Subcutaneous adipose tissue (tissue), 4 donors: ENCODE measurements around the gene MEOX2. TPM values are rescaled to one million over a fixed set of nuclear protein-coding genes. Genes with fewer than 3 reads are reported as not detected.

ENCODE experiments used
- total RNA-seq, 4 donors: library from RNA; depleted of rRNA; stranded (reverse); fragments of >200 nt; gene quantifications; one replicate each; pipeline ENCODE4 v1.1.0, GENCODE V29; 2016
- TF ChIP-seq, protein P1 (sequence below): fragments of 450-650 bp; IDR thresholded peaks from one replicate; pipeline ENCODE4 v1.5.1; 2016; ENCODE audit warnings: low read depth, mild to moderate bottlenecking, control low read depth, antibody characterized with exemption, moderate library complexity

The MEOX2 gene
- total RNA-seq, 4 donors from 2014 or later, result 10.7 to 38.6 (median 23.1) TPM

DNA sequence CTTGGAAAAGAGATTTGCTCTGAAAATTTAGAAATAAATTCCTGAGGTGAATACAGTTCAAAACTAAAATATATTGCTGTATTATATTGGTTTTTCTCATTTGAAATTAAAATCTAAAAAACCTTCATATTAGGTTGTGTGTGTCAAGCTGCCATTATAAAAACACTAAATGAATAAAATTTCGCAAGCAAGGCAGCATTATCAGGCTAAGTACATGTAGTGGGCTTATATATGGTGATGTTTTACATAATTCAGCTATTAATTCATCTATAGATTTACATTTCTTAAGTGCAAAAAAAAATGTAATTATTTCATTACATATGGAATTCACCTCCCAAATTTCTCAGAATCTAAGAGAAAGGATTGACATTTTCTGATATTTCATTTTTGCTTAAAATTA, 5.3 kb downstream of the MEOX2 start:
- TF ChIP-seq, protein P1, sequence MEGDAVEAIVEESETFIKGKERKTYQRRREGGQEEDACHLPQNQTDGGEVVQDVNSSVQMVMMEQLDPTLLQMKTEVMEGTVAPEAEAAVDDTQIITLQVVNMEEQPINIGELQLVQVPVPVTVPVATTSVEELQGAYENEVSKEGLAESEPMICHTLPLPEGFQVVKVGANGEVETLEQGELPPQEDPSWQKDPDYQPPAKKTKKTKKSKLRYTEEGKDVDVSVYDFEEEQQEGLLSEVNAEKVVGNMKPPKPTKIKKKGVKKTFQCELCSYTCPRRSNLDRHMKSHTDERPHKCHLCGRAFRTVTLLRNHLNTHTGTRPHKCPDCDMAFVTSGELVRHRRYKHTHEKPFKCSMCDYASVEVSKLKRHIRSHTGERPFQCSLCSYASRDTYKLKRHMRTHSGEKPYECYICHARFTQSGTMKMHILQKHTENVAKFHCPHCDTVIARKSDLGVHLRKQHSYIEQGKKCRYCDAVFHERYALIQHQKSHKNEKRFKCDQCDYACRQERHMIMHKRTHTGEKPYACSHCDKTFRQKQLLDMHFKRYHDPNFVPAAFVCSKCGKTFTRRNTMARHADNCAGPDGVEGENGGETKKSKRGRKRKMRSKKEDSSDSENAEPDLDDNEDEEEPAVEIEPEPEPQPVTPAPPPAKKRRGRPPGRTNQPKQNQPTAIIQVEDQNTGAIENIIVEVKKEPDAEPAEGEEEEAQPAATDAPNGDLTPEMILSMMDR, result no peak

DNA sequence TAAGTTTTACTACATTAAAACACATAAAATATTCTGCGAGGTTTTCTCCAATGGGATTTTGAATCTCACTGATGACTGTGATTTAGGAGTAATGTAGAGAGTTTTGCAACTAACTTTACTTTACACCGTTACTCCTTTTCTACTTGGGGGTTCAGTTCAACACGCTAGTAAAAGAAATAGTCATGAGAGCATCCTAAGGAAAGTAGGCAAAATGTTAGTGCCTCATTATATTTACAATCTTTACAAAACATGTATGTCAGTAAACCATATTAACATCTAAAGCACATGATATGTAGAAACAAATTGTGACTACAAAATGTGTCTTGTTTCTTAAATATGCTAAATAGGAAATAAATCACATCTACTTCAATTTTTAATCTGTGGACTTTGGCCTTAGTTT, 6.0 kb downstream of the MEOX2 start:
- TF ChIP-seq, protein P1, result no peak

DNA sequence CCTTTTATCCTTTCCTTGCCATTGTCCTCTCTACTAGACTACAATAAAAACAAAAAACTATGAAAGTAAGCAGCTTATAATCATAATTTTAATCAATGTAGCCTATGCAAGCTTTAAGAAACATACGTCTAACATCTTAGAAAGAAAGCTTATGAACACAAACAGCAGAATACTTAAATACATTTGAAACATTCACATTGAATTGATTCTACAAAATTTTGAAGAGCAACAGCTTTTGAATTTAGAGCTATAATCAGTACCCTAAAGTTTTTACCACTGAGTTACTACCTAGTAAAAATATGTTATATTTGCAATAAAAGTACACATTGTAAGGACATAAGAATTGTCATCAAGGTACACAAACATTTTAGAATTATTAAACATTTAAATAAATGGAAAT, 7.2 kb downstream of the MEOX2 start:
- TF ChIP-seq, protein P1, result no peak

DNA sequence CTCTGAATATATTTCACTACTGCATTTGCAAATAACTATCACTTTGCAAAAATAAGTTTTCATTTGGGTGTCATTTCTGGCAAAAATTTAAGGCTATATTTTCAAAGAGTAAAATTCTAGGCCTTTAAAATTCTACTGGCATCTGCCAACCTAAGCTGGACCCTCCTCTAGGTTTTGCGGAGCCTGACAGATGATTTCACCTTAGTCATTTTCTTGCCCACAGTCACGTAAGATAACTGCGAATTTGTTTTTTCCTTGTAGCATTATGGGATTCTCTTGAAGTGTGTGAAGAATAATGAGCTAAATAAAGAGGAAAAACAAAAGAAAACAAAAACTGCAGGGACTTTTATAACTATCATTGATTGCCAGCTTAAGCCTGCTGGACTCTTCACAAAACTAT, 7.8 kb downstream of the MEOX2 start:
- TF ChIP-seq, protein P1, result no peak

DNA sequence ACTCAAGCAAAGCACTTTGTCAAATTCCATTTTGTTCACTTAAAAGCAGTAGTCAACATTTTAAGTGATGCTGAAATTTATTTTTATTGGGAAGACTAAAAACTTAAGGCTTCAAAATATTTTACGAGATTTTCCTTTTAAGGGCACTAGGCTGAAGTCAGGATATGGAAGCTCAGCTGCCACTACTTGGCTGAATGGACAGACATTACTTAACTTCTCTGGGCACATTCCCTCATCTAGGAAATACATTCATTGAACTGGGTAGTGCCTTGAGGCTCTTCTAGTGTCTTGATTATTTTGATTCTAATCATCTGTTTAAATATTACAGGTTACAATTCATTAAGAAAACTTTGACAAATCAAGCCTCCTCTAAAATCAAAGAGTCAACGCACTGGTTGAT, 11.1 kb downstream of the MEOX2 start:
- TF ChIP-seq, protein P1, result no peak

DNA sequence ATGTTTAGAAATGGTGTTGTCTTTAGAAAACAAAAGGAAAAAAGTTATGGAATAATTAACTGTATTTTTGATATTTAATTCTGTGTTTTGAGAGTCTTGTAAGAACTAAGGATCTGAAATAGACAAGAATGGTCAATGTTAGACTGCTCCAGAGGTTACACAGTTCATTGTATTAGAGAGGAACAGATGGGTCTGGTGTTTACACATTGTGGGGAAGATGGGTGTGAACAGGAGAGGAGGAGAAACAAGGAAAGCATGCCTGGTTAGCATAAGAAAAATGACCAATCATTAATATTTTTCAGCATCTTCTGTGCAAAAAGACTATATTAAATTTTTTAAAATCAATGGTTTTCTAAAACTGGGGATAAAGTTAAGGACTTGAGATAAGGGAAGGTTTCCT, 11.9 kb downstream of the MEOX2 start:
- TF ChIP-seq, protein P1, result no peak

DNA sequence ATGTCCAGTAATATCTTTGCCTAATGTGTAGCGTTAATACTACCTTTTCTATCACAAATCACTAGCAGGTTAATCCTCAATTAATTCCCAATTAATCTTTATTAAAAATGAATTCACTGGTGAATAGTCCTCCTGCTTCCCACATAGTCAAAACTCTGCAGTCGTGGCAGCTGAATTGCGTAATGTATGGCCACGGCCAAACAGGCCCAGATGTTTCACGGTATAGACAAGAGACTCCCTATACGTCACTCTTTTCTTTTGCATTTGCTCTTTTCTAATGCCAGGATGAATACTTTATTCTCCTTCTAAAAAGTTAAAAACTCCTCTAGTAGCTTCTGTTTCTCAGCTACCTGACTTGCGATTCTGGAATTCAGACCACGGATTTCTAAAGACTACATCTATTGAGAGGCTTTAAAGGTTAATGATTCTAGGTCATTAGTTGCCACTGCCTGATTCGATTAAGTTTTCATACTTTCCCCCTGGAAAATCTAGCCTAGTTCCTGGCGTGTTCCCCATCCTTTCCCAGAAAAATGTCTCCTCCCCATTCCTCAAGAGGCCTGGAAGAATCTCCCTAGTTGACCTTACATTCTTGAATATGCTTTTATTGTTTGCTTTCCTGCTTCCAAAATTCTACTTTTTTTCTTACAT, 16.9 kb downstream of the MEOX2 start:
- TF ChIP-seq, protein P1, result no peak
